HAP-1 (cell line): ENCODE measurements around the gene SHPK.
"Not testable (repeated sequence)": the region's sequence is repeated elsewhere in the genome, so short reads cannot be mapped to it uniquely, and the experiment has no call there.

Source experiments
- DNase-seq, 2 experiments: peaks; one replicate each; pipeline ENCODE4 v3.0.0-alpha.2; 2016 to 2020; ENCODE audit warnings: low spot score in 2 of 2
- H3K27me3 ChIP-seq: fragments of 250-450 bp; sonication (Bioruptor Pico); 2 replicates; pipeline ENCODE4 v1.5.1; 2020; ENCODE audit warnings: low read depth, mild to moderate bottlenecking, moderate library complexity
- H3K36me3 ChIP-seq: fragments of 250-450 bp; sonication (Bioruptor Pico); replicated peaks from 2 replicates; pipeline ENCODE4 v1.5.1; 2020; ENCODE audit warnings: mild to moderate bottlenecking
- H3K4me1 ChIP-seq: fragments of 250-450 bp; sonication (Bioruptor Pico); 2 replicates; pipeline ENCODE4 v1.5.1; 2020; ENCODE audit warnings: mild to moderate bottlenecking
- H3K4me3 ChIP-seq: fragments of 250-450 bp; sonication (Bioruptor Pico); 2 replicates; pipeline ENCODE4 v1.5.1; 2020; ENCODE audit warnings: mild to moderate bottlenecking, moderate library complexity
- H3K9me3 ChIP-seq: fragments of 250-450 bp; sonication (Bioruptor Pico); 2 replicates; pipeline ENCODE4 v1.5.1; 2020; ENCODE audit warnings: mild to moderate bottlenecking, moderate library complexity
- in situ Hi-C: fragments of 300-500 bp; cut with MboI; formaldehyde crosslinking; loops from 3 replicates; pipeline ENCODE4 v1.14.3; 2020; ENCODE audit warnings: low sequenced_read_pairs, inconsistent platforms, mixed read lengths

Gene SHPK

GRCh38 chr17:3574231-3574630 is 61.8 kb downstream of the SHPK start:
- DNase-seq = no peak
- Histone ChIP-seq H3K27me3 (no peaks in the 10 kb centered on the region), H3K4me3 (no peak overlapping the region), H3K9me3 (no peaks in the 10 kb centered on the region), H3K36me3 (no peaks in the 10 kb centered on the region), H3K4me1 (no peaks in the 10 kb centered on the region)
- in situ Hi-C loops = no loop called here

- Histone ChIP-seq H3K36me3 (no peaks in the 10 kb centered on the region), H3K4me3 (no peak overlapping the region), H3K27me3 (no peaks in the 10 kb centered on the region), H3K9me3 (no peaks in the 10 kb centered on the region), H3K4me1 (no peaks in the 10 kb centered on the region)
- no peak for DNase-seq
- in situ Hi-C loops = no loop called here
Observed at GRCh38 chr17:3573246-3574100, 62.6 kb downstream of the SHPK start.

- Histone ChIP-seq H3K27me3 (no peaks in the 10 kb centered on the region), H3K4me3 (no peak overlapping the region), H3K9me3 (no peaks in the 10 kb centered on the region), H3K4me1 (no peaks in the 10 kb centered on the region), H3K36me3 (no peaks in the 10 kb centered on the region)
- DNase-seq = no peak
- in situ Hi-C loops = no loop called here
Observed at GRCh38 chr17:3572231-3572630, 63.8 kb downstream of the SHPK start.

GRCh38 chr17:3571043-3571900 is 64.8 kb downstream of the SHPK start:
- no peak for DNase-seq
- no peaks in the 10 kb centered on the region for H3K9me3 ChIP-seq
- in situ Hi-C loops = no loop called here
- no peak overlapping the region for H3K4me3 ChIP-seq
- H3K4me1 ChIP-seq = no peaks in the 10 kb centered on the region
- no peaks in the 10 kb centered on the region for H3K27me3 ChIP-seq
- no peaks in the 10 kb centered on the region for H3K36me3 ChIP-seq

GRCh38 chr17:3569534-3570137 is 66.4 kb downstream of the SHPK start:
- Histone ChIP-seq H3K4me3 (no peak overlapping the region), H3K4me1 (no peaks in the 10 kb centered on the region), H3K36me3 (no peaks in the 10 kb centered on the region), H3K9me3 (no peaks in the 10 kb centered on the region), H3K27me3 (no peaks in the 10 kb centered on the region)
- in situ Hi-C loops = no loop called here
- DNase-seq = no peak

- Histone ChIP-seq H3K4me3 (no peak overlapping the region), H3K4me1 (no peaks in the 10 kb centered on the region), H3K27me3 (no peaks in the 10 kb centered on the region), H3K36me3 (no peaks in the 10 kb centered on the region), H3K9me3 (no peaks in the 10 kb centered on the region)
- no peak for DNase-seq
- in situ Hi-C loops = no loop called here
Observed at GRCh38 chr17:3566551-3566950, 69.5 kb downstream of the SHPK start.

GRCh38 chr17:3565143-3565542 is 70.9 kb downstream of the SHPK start:
- no peak for DNase-seq
- Histone ChIP-seq H3K27me3 (no peaks in the 10 kb centered on the region), H3K9me3 (no peaks in the 10 kb centered on the region), H3K4me3 (no peak overlapping the region), H3K4me1 (no peaks in the 10 kb centered on the region), H3K36me3 (no peaks in the 10 kb centered on the region)
- in situ Hi-C loops = no loop called here

- H3K36me3 ChIP-seq, H3K27me3 ChIP-seq, in situ Hi-C loops, H3K4me1 ChIP-seq, DNase-seq, H3K9me3 ChIP-seq, H3K4me3 ChIP-seq: not testable (repeated sequence)
Observed at GRCh38 chr17:3564241-3564640, 71.8 kb downstream of the SHPK start.

GRCh38 chr17:3559270-3559645 is 76.8 kb downstream of the SHPK start:
- in situ Hi-C loops = no loop called here

GRCh38 chr17:3558603-3559269 is 77.3 kb downstream of the SHPK start:
- Histone ChIP-seq H3K27me3 (no peaks in the 10 kb centered on the region), H3K9me3 (no peaks in the 10 kb centered on the region), H3K4me3 (no peak overlapping the region), H3K4me1 (no peaks in the 10 kb centered on the region), H3K36me3 (no peaks in the 10 kb centered on the region)
- no peak for DNase-seq
- in situ Hi-C loops = no loop called here

More at GRCh38 chr17:3559270-3559645, 76.8 kb downstream of the SHPK start:
- no peak overlapping the region for H3K4me3 ChIP-seq
- H3K4me1 ChIP-seq = no peaks in the 10 kb centered on the region
- DNase-seq = no peak
- no peaks in the 10 kb centered on the region for H3K9me3 ChIP-seq
- H3K36me3 ChIP-seq = no peaks in the 10 kb centered on the region
- no peaks in the 10 kb centered on the region for H3K27me3 ChIP-seq
